GM21447 (cell line): ENCODE results near the gene LINS1.
"Not testable (repeated sequence)": the region's sequence is repeated elsewhere in the genome, so short reads cannot be mapped to it uniquely, and the experiment has no call there.

Experiments used
- ATAC-seq: cut with Tn5 transposase; IDR thresholded peaks from one replicate; pipeline ENCODE4 v1.9.1; 2021; ENCODE audit not compliant: unreplicated experiment

The LINS1 gene

DNA sequence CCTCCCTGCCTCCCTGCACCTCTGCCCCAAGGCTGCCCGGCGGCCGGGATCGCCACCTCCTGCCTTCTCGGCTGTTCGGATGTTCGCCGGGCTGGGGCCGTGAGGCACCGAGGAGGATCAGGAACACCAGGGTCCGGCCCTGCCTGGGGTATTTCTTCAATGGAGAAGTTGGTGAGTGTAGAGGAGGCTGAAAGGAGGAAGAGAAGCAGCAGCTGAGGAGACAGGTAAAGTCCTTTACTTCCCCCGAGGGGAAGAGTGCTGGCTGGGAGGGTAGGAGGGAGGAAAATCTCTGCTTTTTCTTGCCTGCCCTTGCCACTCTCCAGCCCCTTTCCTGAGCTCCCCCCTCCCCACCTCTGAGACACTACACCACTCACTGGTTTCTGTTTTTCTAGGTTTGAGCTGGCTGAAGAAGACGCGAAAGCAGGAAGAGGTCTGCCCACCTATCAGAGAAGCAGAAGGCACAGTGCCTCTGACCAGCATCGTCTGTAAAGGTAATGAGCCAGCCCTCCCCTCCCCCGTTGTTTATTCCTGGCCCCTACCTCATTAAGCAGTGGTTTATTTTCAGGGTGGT, 924 bp upstream of the LINS1 start:
- ATAC-seq = peak; percentile 43

DNA sequence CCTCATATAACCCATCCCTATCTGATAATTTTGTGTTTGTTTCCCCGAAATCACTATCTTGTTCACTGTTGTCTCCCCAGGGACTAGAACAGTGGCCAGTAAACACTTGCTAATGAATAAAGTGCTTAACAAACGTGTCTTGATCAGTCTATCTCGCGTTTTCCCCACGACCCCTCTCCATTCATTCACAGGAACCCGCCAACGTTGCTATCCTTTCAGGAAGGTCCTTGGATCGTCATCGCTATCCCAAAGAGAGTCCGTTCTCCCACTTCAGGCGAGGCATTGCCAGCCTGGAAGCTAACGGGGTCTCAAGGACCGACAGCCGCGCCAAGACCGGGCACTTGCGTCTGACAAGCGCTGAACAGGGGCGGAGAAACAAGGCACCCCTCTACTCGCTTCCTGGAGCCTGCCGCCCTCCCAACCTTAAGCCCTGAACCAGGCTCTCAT, 344 bp downstream of the LINS1 start:
- peak; percentile 7 for ATAC-seq

DNA sequence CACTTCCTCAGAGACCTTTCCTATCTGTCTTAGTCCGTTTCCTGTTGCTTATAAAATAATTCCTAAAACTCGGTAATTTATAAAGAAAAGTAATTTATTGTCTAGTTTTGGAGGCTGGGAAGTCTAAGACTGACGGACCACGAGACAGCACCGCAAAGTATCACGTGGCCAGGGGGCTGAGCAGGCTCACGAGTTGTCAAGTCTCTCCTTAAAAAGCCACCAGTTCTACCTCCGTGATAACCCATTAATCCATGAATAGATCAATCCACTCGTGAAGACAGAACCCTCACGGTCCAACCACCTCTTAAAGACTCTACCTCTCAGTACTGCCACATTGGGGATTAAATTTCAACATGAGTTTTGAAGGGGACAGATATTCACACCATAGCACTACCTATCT, 821 bp downstream of the LINS1 start:
- ATAC-seq = no peak

DNA sequence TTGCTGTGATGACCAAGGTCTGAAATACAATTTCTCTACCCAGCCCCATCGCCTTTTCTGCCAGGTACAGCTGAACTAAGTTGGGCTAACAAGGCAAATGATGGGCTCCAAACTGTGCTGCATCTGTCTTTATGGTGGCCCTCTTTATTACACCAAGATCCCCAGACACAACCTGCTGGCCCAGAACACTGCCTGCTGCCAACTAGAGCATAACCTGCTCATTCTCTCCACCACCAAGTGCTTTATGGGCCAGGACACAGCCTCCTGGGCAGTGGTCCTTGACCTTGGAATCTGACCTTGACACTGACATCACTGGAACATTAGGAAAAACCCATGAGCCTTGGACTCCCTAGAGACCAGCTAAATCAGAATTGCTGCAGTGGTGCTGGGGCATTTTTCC, 3.3 kb downstream of the LINS1 start:
- ATAC-seq = no peak

DNA sequence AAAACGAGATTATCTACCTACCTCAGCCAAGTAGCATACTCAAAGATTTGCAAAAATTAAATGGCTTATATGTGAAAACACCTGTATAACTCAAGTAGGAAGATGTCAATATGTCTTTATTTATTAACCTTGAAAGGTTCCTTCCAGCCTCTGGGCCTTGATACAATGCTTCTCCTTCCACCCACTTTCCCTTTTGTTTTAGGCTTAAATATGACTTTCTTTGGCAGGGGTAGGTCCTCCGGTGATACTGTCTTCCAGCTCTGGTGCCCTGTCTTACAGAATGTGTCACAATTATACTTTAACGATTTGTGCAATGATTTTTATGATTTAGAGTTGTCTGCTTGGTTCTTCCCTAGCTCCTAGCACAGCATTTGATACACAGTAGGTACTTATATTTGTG, 4.1 kb downstream of the LINS1 start:
- no peak for ATAC-seq

DNA sequence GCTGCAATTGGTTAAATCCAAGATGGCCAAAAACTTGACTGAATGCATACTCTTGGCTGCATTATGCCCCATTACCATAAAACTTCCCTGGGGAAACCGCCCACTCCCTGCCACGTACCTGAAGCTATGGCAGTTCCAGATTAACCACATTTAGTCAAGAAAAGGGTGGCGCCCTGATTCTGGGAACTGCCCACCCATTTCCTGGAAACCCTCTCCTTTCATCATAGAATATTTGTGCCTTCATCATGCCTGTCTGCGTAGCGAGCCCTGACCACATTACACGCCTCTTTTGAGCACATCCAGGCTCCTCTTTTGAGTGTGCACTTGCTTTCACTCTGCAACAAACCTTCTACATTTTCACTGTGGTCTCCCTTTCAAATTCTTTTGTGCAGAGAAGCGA, 5.2 kb downstream of the LINS1 start:
- ATAC-seq = peak; percentile 83

DNA sequence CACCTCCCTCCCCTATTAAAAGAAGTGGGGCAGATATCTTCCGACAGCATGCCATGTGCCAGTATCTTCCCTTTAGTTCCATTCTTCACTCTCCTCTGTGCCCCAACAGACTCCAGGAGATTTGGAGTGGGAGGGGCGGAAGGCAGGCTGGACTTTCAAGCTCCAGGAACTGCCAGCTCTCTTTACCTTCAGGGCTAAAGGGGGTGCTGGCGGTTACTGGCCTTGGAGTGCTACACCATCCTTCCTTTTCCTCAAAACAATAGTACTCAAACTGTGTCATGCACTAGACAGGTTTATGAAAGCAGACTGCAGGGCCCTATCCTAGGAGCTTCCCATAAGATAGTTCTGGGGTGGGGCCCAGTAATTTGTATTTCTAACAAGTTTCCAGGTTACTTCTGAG, 6.0 kb downstream of the LINS1 start:
- ATAC-seq = no peak

DNA sequence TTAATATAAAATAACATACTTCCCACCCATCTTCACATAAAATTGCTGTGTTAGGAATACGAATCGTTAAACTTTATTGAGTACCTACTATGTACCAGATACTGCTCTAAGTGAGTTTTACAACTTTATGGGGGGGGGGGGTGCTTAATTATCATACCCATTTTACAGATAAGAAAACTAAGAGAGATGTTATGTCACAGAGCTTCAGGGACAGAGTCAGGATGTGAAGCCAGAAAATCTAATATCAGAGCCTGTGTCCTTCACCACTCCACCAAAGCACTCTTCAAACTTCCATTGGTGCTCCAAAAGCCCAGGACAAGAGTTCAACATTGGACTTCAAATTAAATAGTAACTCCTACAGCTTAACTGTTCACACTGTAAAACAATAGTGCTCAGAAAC, 8.6 kb downstream of the LINS1 start:
- ATAC-seq = no peak

DNA sequence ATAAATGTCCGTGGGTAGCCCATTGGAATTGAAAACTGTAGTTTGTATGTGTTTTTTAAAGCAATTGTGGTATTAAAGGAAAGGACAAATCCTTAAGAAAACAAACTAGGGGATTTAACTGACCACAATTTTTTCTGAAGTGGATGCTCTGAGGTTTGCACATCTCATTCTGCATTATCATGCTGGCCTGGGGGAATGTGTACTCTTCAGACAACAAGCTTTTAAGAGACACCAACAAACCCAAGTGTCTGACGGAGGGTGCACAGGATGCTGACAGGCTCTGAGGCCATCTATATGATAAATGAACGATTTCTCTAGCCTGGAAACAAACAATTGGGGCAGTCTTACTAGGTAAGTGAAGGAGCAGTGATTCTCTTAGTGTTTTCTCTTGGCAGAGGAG, 9.1 kb downstream of the LINS1 start:
- no peak for ATAC-seq

DNA sequence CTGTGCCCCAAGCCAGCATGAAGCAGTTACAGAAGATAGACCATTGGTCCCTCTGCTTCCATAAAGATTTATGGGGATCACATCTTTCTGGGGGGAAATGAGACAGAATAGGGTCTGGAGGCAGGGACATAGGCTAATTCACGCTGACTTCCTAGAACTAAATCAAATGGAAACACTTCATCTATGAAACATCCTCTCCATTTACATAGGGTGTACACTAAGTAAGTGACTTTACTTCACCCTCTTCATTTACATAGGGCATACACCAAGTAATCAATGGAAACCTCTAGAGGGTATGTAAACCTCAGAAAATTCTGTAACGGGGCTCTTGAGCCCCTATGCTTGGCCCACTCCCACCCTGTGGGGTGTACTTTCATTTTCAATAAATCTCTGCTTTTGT, 10.1 kb downstream of the LINS1 start:
- no peak for ATAC-seq

DNA sequence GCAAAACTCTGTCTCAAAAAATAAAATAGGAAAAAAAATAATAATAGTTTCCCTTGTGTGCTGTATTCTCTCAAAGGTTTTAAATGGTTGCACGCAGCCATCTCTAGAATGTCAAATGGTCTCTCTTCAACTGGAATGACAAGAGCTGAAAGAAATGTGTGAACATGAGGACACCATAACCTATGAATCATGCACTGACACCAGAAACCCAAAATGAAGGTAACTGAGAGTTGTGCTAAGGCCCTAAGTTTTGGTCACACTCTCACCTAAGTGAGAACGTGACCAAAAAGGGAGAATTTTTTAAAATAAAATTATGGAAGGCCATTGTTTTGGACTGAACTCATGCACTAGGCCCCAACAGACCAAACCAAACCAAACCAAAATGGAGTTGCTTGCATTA, 10.8 kb downstream of the LINS1 start:
- ATAC-seq = not testable (repeated sequence)

DNA sequence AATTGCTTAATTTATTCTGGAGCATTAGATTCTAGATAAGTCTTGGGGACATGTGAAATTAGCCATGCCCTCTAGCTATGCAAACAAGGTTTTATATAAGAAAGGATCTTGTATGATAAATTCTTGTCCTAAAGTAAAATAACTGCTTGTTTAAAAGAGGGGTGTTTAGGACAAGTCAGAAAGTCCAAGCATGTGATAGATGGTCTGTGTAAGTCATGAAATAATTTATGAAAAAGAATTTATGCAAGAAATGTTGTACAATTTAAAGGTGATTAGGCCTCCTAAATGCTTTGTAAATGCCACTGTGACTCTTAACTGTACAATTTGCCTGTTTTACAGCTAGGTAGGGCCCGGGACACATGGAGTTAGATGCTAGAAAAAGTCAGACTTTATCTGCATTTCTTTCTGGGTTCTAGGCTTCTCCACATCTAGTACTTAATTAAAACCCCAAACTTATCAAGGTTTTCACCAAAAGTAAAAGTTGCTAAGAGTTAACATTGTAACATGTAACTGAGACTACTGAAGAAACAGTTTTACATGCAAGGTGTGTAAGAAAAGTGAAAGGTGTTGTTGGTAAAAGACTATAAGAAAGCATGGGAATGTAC, 13.2 kb downstream of the LINS1 start:
- ATAC-seq = no peak

DNA sequence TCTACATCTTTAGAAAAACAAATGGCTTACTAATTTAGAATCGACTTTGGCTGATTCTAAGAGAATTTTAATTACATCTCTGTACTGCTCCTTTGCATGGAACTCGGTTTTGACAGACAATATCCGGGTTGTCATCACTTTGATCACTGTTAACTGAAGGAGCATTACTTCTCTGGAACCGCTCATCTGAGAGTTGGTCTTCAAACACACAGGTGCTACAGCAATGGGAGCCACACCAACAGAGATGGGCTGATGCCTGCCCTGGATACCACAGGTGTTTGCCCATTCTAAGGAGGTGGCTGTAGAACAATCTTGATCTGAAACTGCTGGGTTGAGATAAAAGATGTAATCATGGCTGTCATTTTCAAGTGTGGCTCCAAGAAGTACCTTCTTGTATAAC, 21.6 kb downstream of the LINS1 start:
- no peak for ATAC-seq

DNA sequence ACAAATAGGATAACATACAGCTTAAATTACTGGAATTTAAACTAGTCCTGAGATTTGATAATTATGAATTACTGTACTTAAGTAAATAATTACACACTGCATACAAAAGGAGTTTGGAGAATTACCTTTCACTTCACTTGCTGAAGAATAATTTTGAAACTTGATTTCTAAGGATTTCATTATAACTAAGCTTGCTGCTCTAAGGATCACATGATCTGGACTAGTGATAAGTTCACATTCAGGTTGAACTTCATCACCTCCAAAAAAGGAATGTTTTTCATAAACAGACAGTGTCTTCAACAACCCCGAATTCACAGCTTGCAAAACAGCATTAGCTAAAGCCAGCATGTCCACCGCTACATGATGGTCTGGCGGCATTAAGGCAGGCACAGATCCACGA, 28.5 kb downstream of the LINS1 start:
- ATAC-seq = no peak

DNA sequence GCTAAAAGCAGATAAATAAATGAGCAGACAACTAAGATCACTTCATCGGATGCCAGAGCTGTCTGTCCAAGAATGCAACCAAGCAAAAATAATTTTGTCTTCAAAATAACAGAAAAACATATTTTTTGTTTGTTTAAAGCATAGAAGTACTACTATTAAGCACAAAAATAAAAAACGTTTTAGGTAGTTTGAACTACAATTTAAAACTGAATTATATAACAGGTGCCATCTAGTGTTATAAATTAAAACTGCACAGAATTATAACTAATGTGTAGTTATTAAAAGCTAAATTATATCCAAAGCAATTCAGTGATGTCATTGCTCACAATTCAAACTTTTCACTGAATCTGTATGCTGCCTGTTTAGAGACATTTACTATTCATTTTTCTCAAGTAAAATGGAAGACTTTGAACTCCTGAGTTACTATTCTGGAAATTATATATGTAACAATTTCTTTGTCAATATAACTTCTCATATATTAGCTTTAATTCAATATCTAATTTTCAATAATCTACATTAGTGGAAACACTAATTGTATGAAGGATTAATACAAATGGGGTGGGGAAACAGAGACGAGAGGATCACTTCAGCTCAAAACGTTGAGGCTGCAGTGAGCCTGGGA, 29.5 kb downstream of the LINS1 start:
- ATAC-seq = no peak

DNA sequence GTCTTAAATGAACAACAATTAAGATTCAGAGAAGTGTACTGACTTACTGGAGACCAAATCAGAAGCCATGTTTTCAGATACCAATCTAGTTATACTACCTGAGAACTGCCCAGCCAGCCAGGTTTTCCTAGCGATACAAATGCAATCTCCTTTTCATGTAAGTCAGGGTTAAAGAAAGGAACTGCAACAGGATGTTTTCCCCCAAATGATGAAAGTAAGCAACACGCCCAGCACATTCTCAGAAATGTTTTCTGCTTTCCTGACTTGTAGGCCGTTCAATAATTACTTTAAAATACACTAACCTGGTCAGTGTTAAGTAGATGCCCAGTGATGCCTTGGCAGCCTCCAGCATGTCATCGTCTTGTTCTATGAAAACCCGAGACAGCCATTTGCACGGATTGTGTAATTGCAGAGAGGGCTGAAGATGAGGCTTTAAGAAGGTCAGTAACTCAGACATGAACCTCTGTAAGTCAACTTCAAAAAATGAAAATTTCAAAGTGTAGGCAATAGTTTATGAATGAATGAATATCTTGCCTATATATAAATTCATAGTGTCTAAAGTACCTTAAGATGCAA, 30.3 kb downstream of the LINS1 start:
- ATAC-seq = no peak

DNA sequence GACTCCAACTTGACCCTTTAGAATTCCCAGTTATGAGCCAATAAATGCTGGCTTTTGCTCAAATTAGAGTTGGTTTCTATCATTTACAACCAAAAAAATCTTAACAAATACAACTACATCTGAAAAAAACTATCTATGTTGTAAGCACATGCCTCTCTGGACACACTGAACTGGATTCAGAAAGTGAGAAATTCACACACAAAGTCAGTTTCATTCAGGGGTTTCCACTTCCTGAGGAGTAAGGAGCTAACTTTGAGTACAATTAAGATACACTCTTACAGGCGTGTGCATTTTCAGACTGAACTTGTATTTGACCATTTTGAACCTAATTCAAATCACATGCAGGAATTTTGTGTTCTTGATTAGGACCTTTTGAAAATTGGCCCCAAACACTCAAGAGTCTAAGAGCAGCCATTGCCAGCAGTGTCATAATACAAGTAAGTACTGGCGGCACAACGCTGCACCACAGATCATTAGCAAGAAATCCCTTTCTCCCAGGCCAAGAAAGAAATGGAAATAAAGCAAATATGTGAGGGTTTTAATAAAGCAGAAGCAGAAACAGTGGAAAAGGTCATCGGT, 31.2 kb downstream of the LINS1 start:
- peak; percentile 95 for ATAC-seq

DNA sequence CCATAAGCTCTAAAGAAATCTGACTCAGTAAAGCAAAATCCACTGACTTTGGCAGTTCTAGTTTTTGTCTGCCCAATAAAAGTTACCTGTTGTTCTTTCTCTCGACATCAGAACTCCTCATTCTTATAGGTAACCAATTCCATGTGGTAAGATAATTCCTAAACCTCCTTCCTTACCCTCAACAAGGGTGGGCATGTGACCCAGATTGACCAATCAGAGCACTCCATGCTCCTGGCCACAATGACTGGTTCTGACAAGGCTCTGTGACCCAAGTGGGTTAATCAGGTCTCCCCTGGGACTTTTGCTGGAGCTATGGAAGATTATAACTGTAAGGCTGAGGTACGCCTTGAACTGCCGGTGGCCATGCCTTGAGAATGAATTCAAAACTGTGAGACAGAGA, 31.7 kb downstream of the LINS1 start:
- ATAC-seq = peak; percentile 17

DNA sequence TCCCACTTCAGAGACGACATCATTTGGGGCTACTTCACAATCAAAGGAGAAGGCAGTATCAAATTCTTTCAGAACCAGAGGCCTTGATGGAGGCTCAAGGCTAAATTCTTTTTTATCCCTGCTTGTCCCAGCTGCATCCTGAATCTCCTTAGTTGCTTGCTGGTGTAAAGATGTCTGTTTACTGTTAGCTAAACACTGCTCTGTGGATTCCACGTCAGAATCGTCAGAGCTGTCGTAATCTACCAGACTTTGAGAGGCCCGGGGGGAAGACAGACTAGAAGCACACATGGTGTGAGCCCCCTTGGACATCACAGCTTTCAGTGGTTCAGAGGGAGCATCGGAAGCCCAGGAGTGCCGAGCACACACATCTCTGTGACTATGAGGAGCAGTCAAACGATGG, 32.6 kb downstream of the LINS1 start:
- ATAC-seq = no peak

DNA sequence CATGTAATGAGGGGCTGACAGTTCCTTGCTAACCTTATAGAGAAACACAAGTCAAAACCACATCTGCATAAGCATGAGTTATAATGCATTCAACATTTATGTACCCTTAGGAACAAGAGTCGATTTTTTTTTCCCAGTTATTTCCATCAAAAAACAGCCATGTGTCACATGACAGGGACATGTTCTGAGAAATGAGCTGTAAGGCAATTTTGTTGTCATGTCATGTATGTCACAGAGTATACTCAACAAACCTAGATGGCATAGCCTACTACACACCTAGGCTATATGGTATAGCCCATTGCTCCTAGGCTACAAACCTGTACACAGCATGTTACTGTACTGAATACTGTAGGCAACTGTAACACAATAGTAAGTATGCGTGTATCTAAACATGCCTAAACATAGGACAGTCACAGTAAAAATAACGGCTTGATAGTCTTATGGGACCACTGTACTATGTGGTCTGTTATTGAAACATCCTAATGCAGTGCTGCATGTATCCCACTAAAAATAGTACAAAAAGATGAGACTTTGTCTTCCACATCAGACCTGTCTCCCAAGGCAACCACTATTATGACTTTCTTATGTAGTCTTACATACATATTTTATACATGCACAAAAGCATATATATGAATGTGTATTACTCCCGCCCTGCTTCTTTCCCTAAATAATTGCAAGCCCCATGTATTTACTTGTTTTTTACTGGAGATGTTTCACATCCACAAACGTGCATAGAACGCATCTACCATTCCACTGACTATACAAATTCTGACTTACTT, 34.9 kb downstream of the LINS1 start:
- no peak for ATAC-seq

DNA sequence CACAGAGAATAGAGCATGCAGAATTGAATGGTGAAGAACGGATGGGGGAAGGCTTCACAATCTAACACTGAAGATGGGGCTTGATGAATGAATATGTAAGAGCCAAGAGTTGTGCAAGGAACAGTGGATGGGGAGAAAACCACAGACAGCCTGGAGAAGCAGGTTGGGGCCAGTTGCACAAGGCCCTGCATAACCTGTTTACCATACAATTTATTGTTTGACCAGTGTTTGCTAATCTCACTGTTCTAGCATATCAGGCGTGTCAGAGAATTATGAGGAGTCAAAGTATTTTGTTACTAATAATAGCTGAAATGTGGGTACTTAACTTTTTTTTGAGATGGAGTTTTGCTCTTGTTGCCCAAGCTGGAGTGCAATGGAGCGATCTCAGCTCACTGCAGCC, 36.4 kb downstream of the LINS1 start:
- ATAC-seq = no peak
